ENCODE results near the gene SNW1.

GRCh38 chr14:77714926-77715325, 46.0 kb downstream of the SNW1 start:
- TF ChIP-seq CTCF (IDR thresholded peaks at IDR 0.05) (no peak), EZH2 (IDR thresholded peaks at IDR 0.05) (no peak), EZH2phosphoT487 (IDR thresholded peaks at IDR 0.05) (no peak)
